Cerebellar nuclear complex (tissue), 1 donor: ENCODE measurements around the gene COL9A1.

Experiments
- DNase-seq, 2 experiments: peaks; one replicate each; lab custom pipeline; 2025; lab: John Stamatoyannopoulos, UW

COL9A1 gene

GRCh38 chr6:70225055-70225454 lies 77.8 kb downstream of the COL9A1 start:
- DNase-seq: no peak

- DNase-seq: no peak
Measured at GRCh38 chr6:70222439-70222749, 80.5 kb downstream of the COL9A1 start.

GRCh38 chr6:70221715-70222438 lies 81.0 kb downstream of the COL9A1 start:
- DNase-seq: no peak

- DNase-seq: no peak
Measured at GRCh38 chr6:70221025-70221714, 81.7 kb downstream of the COL9A1 start.

GRCh38 chr6:70219943-70220613 lies 82.8 kb downstream of the COL9A1 start:
- no peak for DNase-seq

- no peak for DNase-seq
Measured at GRCh38 chr6:70216767-70217166, 86.1 kb downstream of the COL9A1 start.

- DNase-seq: no peak
Measured at GRCh38 chr6:70215460-70216108, 87.3 kb downstream of the COL9A1 start.

GRCh38 chr6:70210462-70210861 lies 92.4 kb downstream of the COL9A1 start:
- DNase-seq: no peak

- no peak for DNase-seq
Measured at GRCh38 chr6:70208235-70208790, 94.6 kb downstream of the COL9A1 start.

- no peak for DNase-seq
Measured at GRCh38 chr6:70198785-70199184, 104.1 kb downstream of the COL9A1 start.

- no peak for DNase-seq
Measured at GRCh38 chr6:70196531-70196930, 106.4 kb downstream of the COL9A1 start.

- no peak for DNase-seq
Measured at GRCh38 chr6:70194421-70194820, 108.5 kb downstream of the COL9A1 start.

GRCh38 chr6:70188202-70188601 lies 114.7 kb downstream of the COL9A1 start:
- DNase-seq: no peak

- DNase-seq: no peak
Measured at GRCh38 chr6:70186461-70186860, 116.4 kb downstream of the COL9A1 start.

- no peak for DNase-seq
Measured at GRCh38 chr6:70184723-70185122, 118.2 kb downstream of the COL9A1 start.

- DNase-seq: no peak
Measured at GRCh38 chr6:70183538-70183937, 119.3 kb downstream of the COL9A1 start.

GRCh38 chr6:70180901-70181599 lies 121.8 kb downstream of the COL9A1 start:
- DNase-seq: no peak

GRCh38 chr6:70180183-70180900 lies 122.5 kb downstream of the COL9A1 start:
- no peak for DNase-seq

- no peak for DNase-seq
Measured at GRCh38 chr6:70176842-70177550, 125.9 kb downstream of the COL9A1 start.

GRCh38 chr6:70175770-70176169 lies 127.1 kb downstream of the COL9A1 start:
- DNase-seq: no peak
